DMS79 (cell line): Measurements from ENCODE around the gene RAB19.
"Not testable (repeated sequence)": the region's sequence is repeated elsewhere in the genome, so short reads cannot be mapped to it uniquely, and the experiment has no call there.

Experiments used
- DNase-seq: peaks from one replicate; lab custom pipeline; 2025; lab: John Stamatoyannopoulos, UW

The RAB19 gene

GRCh38 chr7:140453785-140454656 lies 50.2 kb downstream of the RAB19 start:
- not testable (repeated sequence) for DNase-seq

- DNase-seq: no peak
Measured at GRCh38 chr7:140454657-140455015, 50.8 kb downstream of the RAB19 start.

GRCh38 chr7:140455743-140456142 lies 51.9 kb downstream of the RAB19 start:
- DNase-seq: no peak

- no peak for DNase-seq
Measured at GRCh38 chr7:140456551-140457051, 52.7 kb downstream of the RAB19 start.

- no peak for DNase-seq
Measured at GRCh38 chr7:140458201-140458600, 54.3 kb downstream of the RAB19 start.

- DNase-seq: no peak
Measured at GRCh38 chr7:140458916-140459315, 55.1 kb downstream of the RAB19 start.

GRCh38 chr7:140463111-140463510 lies 59.3 kb downstream of the RAB19 start:
- no peak for DNase-seq

- DNase-seq: peak; percentile 19
Measured at GRCh38 chr7:140475747-140476333, 72.0 kb downstream of the RAB19 start.

- DNase-seq: no peak
Measured at GRCh38 chr7:140476698-140477261, 72.9 kb downstream of the RAB19 start.
